GM18526 (cell line): ENCODE measurements around the gene HAUS8.

Experiments
- POLR2A ChIP-seq: IDR thresholded peaks from 3 replicates; pipeline ENCODE4 v1.6.1; 2011; ENCODE audit not compliant: insufficient read length; ENCODE audit errors: extremely low read depth

The HAUS8 gene

GRCh38 chr19:17108453-17108784 lies 33.2 kb upstream of the HAUS8 start:
- TF ChIP-seq POLR2A, result no peak

GRCh38 chr19:17107546-17108452 lies 32.5 kb upstream of the HAUS8 start:
- no peak for TF ChIP-seq POLR2A

GRCh38 chr19:17105556-17105955 lies 30.3 kb upstream of the HAUS8 start:
- TF ChIP-seq POLR2A, result no peak

GRCh38 chr19:17104679-17105078 lies 29.4 kb upstream of the HAUS8 start:
- TF ChIP-seq POLR2A, result no peak

GRCh38 chr19:17103177-17103576 lies 27.9 kb upstream of the HAUS8 start:
- TF ChIP-seq POLR2A, result no peak

- no peak for TF ChIP-seq POLR2A
Measured at GRCh38 chr19:17101686-17102628, 26.7 kb upstream of the HAUS8 start.

- no peak for TF ChIP-seq POLR2A
Measured at GRCh38 chr19:17098326-17098725, 23.1 kb upstream of the HAUS8 start.

- TF ChIP-seq POLR2A, result no peak
Measured at GRCh38 chr19:17097593-17098126, 22.4 kb upstream of the HAUS8 start.

GRCh38 chr19:17095141-17095919 lies 20.1 kb upstream of the HAUS8 start:
- TF ChIP-seq POLR2A, result no peak

GRCh38 chr19:17092696-17093095 lies 17.4 kb upstream of the HAUS8 start:
- TF ChIP-seq POLR2A, result no peak

GRCh38 chr19:17091758-17092333 lies 16.6 kb upstream of the HAUS8 start:
- TF ChIP-seq POLR2A, result no peak

GRCh38 chr19:17090583-17090982 lies 15.3 kb upstream of the HAUS8 start:
- no peak for TF ChIP-seq POLR2A

- no peak for TF ChIP-seq POLR2A
Measured at GRCh38 chr19:17088552-17088951, 13.3 kb upstream of the HAUS8 start.

GRCh38 chr19:17086834-17087233 lies 11.6 kb upstream of the HAUS8 start:
- TF ChIP-seq POLR2A, result no peak

GRCh38 chr19:17086120-17086519 lies 10.9 kb upstream of the HAUS8 start:
- no peak for TF ChIP-seq POLR2A
